ENCODE results near the gene RARS1. TPM values are rescaled to one million over a fixed set of nuclear protein-coding genes. Genes with fewer than 3 reads are reported as not detected.

RARS1 gene
- total and polyA plus RNA-seq, 2 experiments from 2014 or later: 75.1 to 129 TPM

DNA sequence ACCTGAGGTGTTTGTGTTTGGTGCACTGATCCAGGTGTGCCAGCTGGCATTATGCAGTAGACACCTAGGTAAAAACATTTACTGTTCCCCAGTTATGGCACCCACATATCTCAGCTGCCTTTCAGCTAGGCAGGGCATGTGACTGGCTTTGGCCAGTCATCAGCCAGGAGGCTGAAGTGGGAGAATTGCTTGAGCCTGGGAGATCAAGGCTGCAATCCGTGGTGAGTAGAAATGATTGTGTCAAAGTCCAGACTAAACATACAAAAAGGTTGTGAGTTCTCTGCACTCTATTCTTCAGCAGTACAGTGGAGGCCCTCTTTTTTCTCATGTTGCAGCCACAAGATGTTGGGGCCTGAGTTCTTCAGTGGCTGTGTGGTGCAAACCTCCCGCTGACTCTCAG, 39.6 kb downstream of the RARS1 start:
- DNase-seq (ENCODE audit: low spot score) (no peak), ATAC-seq (no peak)
- H3K36me3 ChIP-seq (ENCODE audit: insufficient read depth): no peaks in the 10 kb centered on the region; the same call in 1 of the 2 replicates
- Mint-ChIP-seq H3K9me3 (peaks cover 12% of the 10 kb centered on the region; the same call in 2 of the 3 replicates), H3K27me3 (ENCODE audit: insufficient read depth, low read depth, poor library complexity) (peaks cover 24% of the 10 kb centered on the region), H3K4me1 (peaks cover 16% of the 10 kb centered on the region; the same call in 2 of the 3 replicates), H3K36me3 (ENCODE audit: low read depth) (peaks cover 12% of the 10 kb centered on the region), H3K4me3 (no peak overlapping the region), H3K27ac (no peak overlapping the region)
- H3K79me2 ChIP-seq (replicated peaks; ENCODE audit: insufficient read depth): no peaks in the 10 kb centered on the region
- 0 out of 2 replicates have a peak, but pooled peaks cover 3% of the 10 kb centered on the region for H3F3A ChIP-seq (replicated peaks; ENCODE audit: low read depth)
- H3K4me3 ChIP-seq: no peak overlapping the region
- no peaks in the 10 kb centered on the region for H3K9me2 ChIP-seq (ENCODE audit: insufficient read depth)
- H3K27me3 ChIP-seq (ENCODE audit: insufficient read depth): peaks cover 23% of the 10 kb centered on the region
- H3K27ac ChIP-seq (ENCODE audit: low read depth): no peak overlapping the region
- H3K4me2 ChIP-seq: no peak overlapping the region
- H4K20me1 ChIP-seq (replicated peaks; ENCODE audit: insufficient read depth): peaks cover 10% of the 10 kb centered on the region
- H3K4me1 ChIP-seq (ENCODE audit: insufficient read depth): peaks cover 2% of the 10 kb centered on the region; the same call in 1 of the 2 replicates
- no peak overlapping the region for H2AFZ ChIP-seq
- no peak for TF ChIP-seq NANOG (IDR thresholded peaks at IDR 0.05; ENCODE audit: borderline replicate concordance)
- TF ChIP-seq ZNF114 (CRISPR knock-in tag; IDR thresholded peaks at IDR 0.05): no peak
- no peak for TF ChIP-seq STAT1 (IDR thresholded peaks at IDR 0.05; ENCODE audit: unreplicated experiment)
- TF ChIP-seq JUNB (IDR thresholded peaks at IDR 0.05; ENCODE audit: unreplicated experiment): no peak

DNA sequence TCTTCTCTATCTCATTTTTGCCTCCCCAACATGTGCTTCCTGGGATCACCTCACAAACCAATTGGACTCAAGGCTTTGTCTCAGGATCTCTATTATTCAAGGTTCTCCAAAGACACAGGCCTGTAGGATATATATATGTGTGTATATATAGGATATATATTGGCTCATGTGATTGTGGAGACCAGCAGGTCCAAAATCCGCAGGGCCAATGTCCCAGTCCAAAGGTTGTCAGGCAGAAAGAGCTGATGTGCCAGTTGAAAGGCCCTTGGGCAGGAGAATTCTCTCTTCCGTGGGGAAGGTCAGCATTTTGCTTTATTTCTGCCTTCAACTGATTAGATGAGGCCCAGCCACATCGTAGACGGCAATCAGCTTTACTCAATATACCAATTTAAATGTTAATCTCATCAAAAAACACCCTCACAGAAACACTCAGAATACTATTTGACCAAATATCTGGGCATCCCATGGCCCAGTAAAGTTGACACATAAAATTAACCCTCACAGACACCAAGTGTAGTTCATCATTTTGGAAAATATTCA, 41.6 kb downstream of the RARS1 start:
- no peak overlapping the region for H2AFZ ChIP-seq
- Mint-ChIP-seq H3K4me1 (peaks cover 33% of the 10 kb centered on the region; the same call in 2 of the 3 replicates), H3K9me3 (peaks cover 12% of the 10 kb centered on the region; the same call in 2 of the 3 replicates), H3K27me3 (ENCODE audit: insufficient read depth, low read depth, poor library complexity) (peaks cover 24% of the 10 kb centered on the region), H3K36me3 (ENCODE audit: low read depth) (peaks cover 12% of the 10 kb centered on the region), H3K27ac (no peak overlapping the region), H3K4me3 (no peak overlapping the region)
- peaks cover 20% of the 10 kb centered on the region for H3K4me1 ChIP-seq (ENCODE audit: insufficient read depth)
- no peak for ATAC-seq
- no peaks in the 10 kb centered on the region for H3K9me2 ChIP-seq (ENCODE audit: insufficient read depth)
- no peak for DNase-seq (ENCODE audit: low spot score)
- no peak overlapping the region for H3K4me3 ChIP-seq
- TF ChIP-seq EZH2 (IDR thresholded peaks at IDR 0.05; ENCODE audit: low read depth, unreplicated experiment) (no peak), STAT1 (IDR thresholded peaks at IDR 0.05; ENCODE audit: unreplicated experiment) (no peak), ZNF114 (CRISPR knock-in tag; IDR thresholded peaks at IDR 0.05) (no peak), EZH2phosphoT487 (IDR thresholded peaks at IDR 0.05; ENCODE audit: unreplicated experiment) (no peak), CREB1 (CRISPR knock-in tag; IDR thresholded peaks at IDR 0.05; ENCODE audit: low read depth) (no peak)
- TF ChIP-seq, protein P1, sequence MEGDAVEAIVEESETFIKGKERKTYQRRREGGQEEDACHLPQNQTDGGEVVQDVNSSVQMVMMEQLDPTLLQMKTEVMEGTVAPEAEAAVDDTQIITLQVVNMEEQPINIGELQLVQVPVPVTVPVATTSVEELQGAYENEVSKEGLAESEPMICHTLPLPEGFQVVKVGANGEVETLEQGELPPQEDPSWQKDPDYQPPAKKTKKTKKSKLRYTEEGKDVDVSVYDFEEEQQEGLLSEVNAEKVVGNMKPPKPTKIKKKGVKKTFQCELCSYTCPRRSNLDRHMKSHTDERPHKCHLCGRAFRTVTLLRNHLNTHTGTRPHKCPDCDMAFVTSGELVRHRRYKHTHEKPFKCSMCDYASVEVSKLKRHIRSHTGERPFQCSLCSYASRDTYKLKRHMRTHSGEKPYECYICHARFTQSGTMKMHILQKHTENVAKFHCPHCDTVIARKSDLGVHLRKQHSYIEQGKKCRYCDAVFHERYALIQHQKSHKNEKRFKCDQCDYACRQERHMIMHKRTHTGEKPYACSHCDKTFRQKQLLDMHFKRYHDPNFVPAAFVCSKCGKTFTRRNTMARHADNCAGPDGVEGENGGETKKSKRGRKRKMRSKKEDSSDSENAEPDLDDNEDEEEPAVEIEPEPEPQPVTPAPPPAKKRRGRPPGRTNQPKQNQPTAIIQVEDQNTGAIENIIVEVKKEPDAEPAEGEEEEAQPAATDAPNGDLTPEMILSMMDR (conservative IDR thresholded peaks at IDR 0.05; ENCODE audit: low read depth in 2 of 2): no peak
- TF ChIP-seq, protein P2, sequence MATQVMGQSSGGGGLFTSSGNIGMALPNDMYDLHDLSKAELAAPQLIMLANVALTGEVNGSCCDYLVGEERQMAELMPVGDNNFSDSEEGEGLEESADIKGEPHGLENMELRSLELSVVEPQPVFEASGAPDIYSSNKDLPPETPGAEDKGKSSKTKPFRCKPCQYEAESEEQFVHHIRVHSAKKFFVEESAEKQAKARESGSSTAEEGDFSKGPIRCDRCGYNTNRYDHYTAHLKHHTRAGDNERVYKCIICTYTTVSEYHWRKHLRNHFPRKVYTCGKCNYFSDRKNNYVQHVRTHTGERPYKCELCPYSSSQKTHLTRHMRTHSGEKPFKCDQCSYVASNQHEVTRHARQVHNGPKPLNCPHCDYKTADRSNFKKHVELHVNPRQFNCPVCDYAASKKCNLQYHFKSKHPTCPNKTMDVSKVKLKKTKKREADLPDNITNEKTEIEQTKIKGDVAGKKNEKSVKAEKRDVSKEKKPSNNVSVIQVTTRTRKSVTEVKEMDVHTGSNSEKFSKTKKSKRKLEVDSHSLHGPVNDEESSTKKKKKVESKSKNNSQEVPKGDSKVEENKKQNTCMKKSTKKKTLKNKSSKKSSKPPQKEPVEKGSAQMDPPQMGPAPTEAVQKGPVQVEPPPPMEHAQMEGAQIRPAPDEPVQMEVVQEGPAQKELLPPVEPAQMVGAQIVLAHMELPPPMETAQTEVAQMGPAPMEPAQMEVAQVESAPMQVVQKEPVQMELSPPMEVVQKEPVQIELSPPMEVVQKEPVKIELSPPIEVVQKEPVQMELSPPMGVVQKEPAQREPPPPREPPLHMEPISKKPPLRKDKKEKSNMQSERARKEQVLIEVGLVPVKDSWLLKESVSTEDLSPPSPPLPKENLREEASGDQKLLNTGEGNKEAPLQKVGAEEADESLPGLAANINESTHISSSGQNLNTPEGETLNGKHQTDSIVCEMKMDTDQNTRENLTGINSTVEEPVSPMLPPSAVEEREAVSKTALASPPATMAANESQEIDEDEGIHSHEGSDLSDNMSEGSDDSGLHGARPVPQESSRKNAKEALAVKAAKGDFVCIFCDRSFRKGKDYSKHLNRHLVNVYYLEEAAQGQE (IDR thresholded peaks at IDR 0.05; ENCODE audit: unreplicated experiment): no peak
- peaks cover 26% of the 10 kb centered on the region for H3K27me3 ChIP-seq (ENCODE audit: insufficient read depth)
- H3F3A ChIP-seq (replicated peaks; ENCODE audit: low read depth): 0 out of 2 replicates have a peak, but pooled peaks cover 7% of the 10 kb centered on the region
- H4K20me1 ChIP-seq (replicated peaks; ENCODE audit: insufficient read depth): peaks cover 10% of the 10 kb centered on the region
- H3K4me2 ChIP-seq: no peak overlapping the region
- no peaks in the 10 kb centered on the region for H3K79me2 ChIP-seq (replicated peaks; ENCODE audit: insufficient read depth)
- H3K36me3 ChIP-seq (ENCODE audit: insufficient read depth): no peaks in the 10 kb centered on the region; the same call in 1 of the 2 replicates
- H3K27ac ChIP-seq (ENCODE audit: low read depth): no peak overlapping the region
